MM.1S (cell line): ENCODE data around the gene ITPA.

Source experiments
- DNase-seq: peaks from one replicate; pipeline ENCODE4 v3.0.0-alpha.2; 2015
- H2AFZ ChIP-seq: fragments of 300-600 bp; sonication (generic); 2 replicates; pipeline ENCODE4 v1.6.0; 2016; ENCODE audit warnings: antibody characterized with exemption, low read length
- H3F3A ChIP-seq: fragments of 300-600 bp; sonication (generic); 2 replicates; pipeline ENCODE4 v1.6.1; 2016; ENCODE audit warnings: mild to moderate bottlenecking, antibody characterized with exemption, low read length, moderate library complexity, mixed read lengths; ENCODE audit not compliant: insufficient read depth
- H3K27ac ChIP-seq: fragments of 300-600 bp; sonication (generic); 2 replicates; pipeline ENCODE4 v1.5.1; 2016; ENCODE audit warnings: mild to moderate bottlenecking, low read length
- H3K27me3 ChIP-seq: fragments of 300-600 bp; sonication (generic); replicated peaks from 2 replicates; pipeline ENCODE4 v1.6.0; 2016; ENCODE audit warnings: low read length; ENCODE audit not compliant: insufficient read depth
- H3K36me3 ChIP-seq: fragments of 300-600 bp; sonication (generic); replicated peaks from 2 replicates; pipeline ENCODE4 v1.6.1; 2016; ENCODE audit warnings: mild to moderate bottlenecking, low read length, mixed read lengths; ENCODE audit not compliant: insufficient read depth
- H3K4me1 ChIP-seq: fragments of 300-600 bp; sonication (generic); 2 replicates; pipeline ENCODE4 v1.6.1; 2016; ENCODE audit warnings: low read length, mixed read lengths
- H3K4me2 ChIP-seq: fragments of 300-600 bp; sonication (generic); 2 replicates; pipeline ENCODE4 v1.6.0; 2016; ENCODE audit warnings: low read depth, low read length
- H3K4me3 ChIP-seq: fragments of 300-600 bp; sonication (generic); 2 replicates; pipeline ENCODE4 v1.5.1; 2016; ENCODE audit warnings: low read length, mixed read lengths
- H3K79me2 ChIP-seq: fragments of 300-600 bp; sonication (generic); 2 replicates; pipeline ENCODE4 v1.6.1; 2016; ENCODE audit warnings: mixed run types, low read length, mixed read lengths
- H3K9ac ChIP-seq: fragments of 300-600 bp; sonication (generic); 2 replicates; pipeline ENCODE4 v1.6.1; 2016; ENCODE audit warnings: low read length, mixed read lengths
- H3K9me2 ChIP-seq: fragments of 300-600 bp; sonication (generic); replicated peaks from 2 replicates; pipeline ENCODE4 v1.6.1; 2016; ENCODE audit warnings: mild to moderate bottlenecking, low read length, mixed read lengths; ENCODE audit not compliant: insufficient read depth
- H3K9me3 ChIP-seq: fragments of 300-600 bp; sonication (generic); replicated peaks from 2 replicates; pipeline ENCODE4 v1.6.1; 2016; ENCODE audit warnings: mild to moderate bottlenecking, low read length, mixed read lengths; ENCODE audit not compliant: insufficient read depth
- H4K20me1 ChIP-seq: fragments of 300-600 bp; sonication (generic); 2 replicates; pipeline ENCODE4 v1.6.1; 2016; ENCODE audit warnings: mild to moderate bottlenecking, low read length, moderate library complexity, mixed read lengths; ENCODE audit not compliant: insufficient read depth
- EZH2 ChIP-seq: fragments of 300-600 bp; sonication (generic); optimal IDR thresholded peaks from 2 replicates; pipeline ENCODE3; 2017; ENCODE audit warnings: low read depth, mild to moderate bottlenecking, antibody characterized with exemption, low read length, mixed read lengths
- EZH2phosphoT487 ChIP-seq: fragments of 300-600 bp; sonication (generic); IDR thresholded peaks from 2 replicates; pipeline ENCODE4 v1.6.1; 2018; ENCODE audit warnings: antibody characterized with exemption, low read length
- TF ChIP-seq, protein P1 (sequence below): fragments of 300-600 bp; sonication (generic); IDR thresholded peaks from 2 replicates; pipeline ENCODE4 v1.5.1; 2016; ENCODE audit warnings: antibody characterized with exemption, low read length, mixed read lengths

ITPA gene

DNA sequence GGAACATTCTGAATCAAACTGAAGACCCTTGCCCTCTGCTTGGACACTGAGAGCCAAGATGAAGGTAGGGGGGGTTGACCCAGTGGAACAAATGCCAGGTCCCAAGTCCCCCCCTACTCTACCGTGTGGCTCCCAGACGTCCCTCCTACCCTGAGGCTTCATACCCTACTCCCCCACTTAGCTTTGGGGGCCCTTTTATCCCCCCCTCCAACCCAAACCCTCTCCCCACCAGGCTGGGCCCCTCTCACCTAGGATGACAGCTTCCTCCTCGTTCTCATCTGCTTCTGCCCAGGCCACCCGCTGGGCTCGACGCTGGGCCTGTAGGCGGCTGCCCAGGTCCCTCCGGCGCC, 6.4 kb upstream of the ITPA start:
- Histone ChIP-seq H3F3A (no peaks in the 10 kb centered on the region), H3K4me1 (0 out of 2 replicates have a peak, but pooled peaks cover 6% of the 10 kb centered on the region), H2AFZ (0 out of 2 replicates have a peak overlapping the region, but pooled peaks have one; percentile 85), H3K9me2 (no peaks in the 10 kb centered on the region), H3K27me3 (no peaks in the 10 kb centered on the region), H3K79me2 (peaks cover 26% of the 10 kb centered on the region), H3K9ac (peak overlapping the region; percentile 93), H3K27ac (no peak overlapping the region), H3K4me2 (peak overlapping the region; percentile 98), H4K20me1 (no peaks in the 10 kb centered on the region), H3K9me3 (no peaks in the 10 kb centered on the region), H3K4me3 (peak overlapping the region; percentile 95), H3K36me3 (peaks cover 2% of the 10 kb centered on the region; the same call in 1 of the 2 replicates)
- DNase-seq, result no peak
- no peak for TF ChIP-seq EZH2
- TF ChIP-seq, protein P1, sequence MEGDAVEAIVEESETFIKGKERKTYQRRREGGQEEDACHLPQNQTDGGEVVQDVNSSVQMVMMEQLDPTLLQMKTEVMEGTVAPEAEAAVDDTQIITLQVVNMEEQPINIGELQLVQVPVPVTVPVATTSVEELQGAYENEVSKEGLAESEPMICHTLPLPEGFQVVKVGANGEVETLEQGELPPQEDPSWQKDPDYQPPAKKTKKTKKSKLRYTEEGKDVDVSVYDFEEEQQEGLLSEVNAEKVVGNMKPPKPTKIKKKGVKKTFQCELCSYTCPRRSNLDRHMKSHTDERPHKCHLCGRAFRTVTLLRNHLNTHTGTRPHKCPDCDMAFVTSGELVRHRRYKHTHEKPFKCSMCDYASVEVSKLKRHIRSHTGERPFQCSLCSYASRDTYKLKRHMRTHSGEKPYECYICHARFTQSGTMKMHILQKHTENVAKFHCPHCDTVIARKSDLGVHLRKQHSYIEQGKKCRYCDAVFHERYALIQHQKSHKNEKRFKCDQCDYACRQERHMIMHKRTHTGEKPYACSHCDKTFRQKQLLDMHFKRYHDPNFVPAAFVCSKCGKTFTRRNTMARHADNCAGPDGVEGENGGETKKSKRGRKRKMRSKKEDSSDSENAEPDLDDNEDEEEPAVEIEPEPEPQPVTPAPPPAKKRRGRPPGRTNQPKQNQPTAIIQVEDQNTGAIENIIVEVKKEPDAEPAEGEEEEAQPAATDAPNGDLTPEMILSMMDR, result no peak
- TF ChIP-seq EZH2phosphoT487, result no peak

DNA sequence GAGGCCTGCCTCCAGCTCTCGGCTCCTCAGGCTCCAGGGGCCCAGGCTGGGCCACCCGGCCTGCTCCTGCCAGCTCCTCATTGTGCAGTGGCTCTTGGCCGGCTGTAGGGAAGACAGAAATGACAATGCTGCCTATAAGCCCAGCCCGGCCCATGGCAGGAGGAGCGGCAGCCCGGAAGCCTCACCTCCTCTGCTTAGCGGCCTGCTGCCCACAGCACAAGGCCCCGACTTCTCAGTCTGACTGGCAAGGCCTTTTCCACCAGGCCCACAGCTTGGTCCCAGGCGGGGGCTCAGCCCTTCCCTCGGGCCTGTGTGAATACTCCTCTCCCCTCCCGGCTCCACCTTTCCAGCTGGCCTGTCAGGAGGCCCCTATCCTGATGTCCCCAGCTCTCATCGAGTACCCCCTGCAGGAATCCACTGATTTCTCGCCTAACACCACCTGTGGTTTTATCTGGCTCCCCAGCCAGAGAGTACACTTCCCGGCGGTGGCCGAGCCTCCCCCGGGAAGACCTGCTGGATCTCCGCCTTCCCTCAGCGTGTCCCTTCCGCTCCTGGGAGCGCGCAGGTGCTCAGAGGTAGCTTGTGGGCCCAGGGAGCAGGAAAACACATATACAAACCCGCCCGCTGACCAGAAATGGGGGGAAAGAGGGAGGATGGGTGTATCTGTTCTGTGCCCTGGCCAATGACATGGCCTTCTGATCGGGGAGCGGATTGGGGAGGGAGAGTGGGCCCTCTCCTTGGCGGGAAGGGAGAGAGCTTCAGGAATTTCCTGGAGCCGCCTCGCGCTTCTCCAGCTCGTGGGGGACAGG, 5.8 kb upstream of the ITPA start:
- no peaks in the 10 kb centered on the region for H4K20me1 ChIP-seq
- H3K4me2 ChIP-seq, result peak overlapping the region; percentile 98
- no peaks in the 10 kb centered on the region for H3K27me3 ChIP-seq
- H3K4me3 ChIP-seq, result peak overlapping the region; percentile 95
- H3K27ac ChIP-seq, result peak overlapping the region; percentile 69; the same call in 1 of the 2 replicates
- H2AFZ ChIP-seq, result peak overlapping the region; percentile 85
- 0 out of 2 replicates have a peak, but pooled peaks cover 6% of the 10 kb centered on the region for H3K4me1 ChIP-seq
- H3K9me2 ChIP-seq, result no peaks in the 10 kb centered on the region
- DNase-seq, result peak; percentile 23
- peaks cover 2% of the 10 kb centered on the region; the same call in 1 of the 2 replicates for H3K36me3 ChIP-seq
- TF ChIP-seq EZH2, result no peak
- TF ChIP-seq EZH2phosphoT487, result no peak
- TF ChIP-seq, protein P1, result no peak
- H3F3A ChIP-seq, result no peaks in the 10 kb centered on the region
- peaks cover 26% of the 10 kb centered on the region for H3K79me2 ChIP-seq
- H3K9ac ChIP-seq, result peak overlapping the region; percentile 93
- no peaks in the 10 kb centered on the region for H3K9me3 ChIP-seq

DNA sequence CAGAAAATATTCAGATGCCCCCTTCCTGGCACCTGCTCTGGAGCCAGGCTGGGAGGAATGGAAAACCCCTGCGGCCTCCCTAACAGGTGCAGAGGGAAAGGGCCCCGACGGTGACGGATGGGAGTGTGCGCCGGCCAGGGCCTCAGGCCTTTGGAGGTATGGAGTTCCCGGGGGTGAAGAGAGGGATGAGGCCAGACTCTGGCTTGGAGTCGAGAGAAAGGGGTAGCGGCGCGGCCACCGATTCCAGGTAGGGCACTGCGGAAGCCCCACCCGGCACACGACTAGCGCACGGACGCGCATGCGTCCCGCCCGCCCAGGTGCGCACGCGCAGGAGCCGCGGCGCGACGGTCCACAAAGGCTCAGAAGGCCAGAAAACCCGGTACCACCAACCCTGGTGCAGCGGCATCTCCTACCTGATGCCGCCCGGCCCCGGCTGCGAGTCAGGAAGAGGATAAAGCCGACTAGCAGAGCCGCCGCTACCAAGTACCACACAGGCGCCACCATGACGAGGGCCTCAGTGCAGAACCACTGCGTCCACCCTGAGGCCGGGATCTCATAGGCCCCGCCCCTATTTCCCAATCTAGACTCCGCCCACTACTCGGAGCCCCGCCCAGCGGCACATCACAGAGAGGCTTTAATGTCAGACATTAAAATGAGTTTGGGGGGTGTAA, 5.0 kb upstream of the ITPA start, which contains the start of gene DDRGK1:
Gene DDRGK1, minus strand, starts transcription at position 559 of the 671 bp plus-strand sequence. Its CDS starts 55 bp downstream, at position 504.
- 0 out of 2 replicates have a peak, but pooled peaks cover 6% of the 10 kb centered on the region for H3K4me1 ChIP-seq
- TF ChIP-seq EZH2phosphoT487 (no peak), EZH2 (no peak)
- TF ChIP-seq, protein P1, result no peak

More for the DNA sequence above, 5.0 kb upstream of the ITPA start, which contains the start of gene DDRGK1:
- Histone ChIP-seq H3F3A (no peaks in the 10 kb centered on the region), H3K9me3 (no peaks in the 10 kb centered on the region), H3K4me3 (peak within 1 kb of the TSS; percentile 95), H3K9me2 (no peaks in the 10 kb centered on the region), H3K27me3 (no peaks in the 10 kb centered on the region), H2AFZ (peak within 1 kb of the TSS; percentile 85), H3K79me2 (peaks cover 26% of the 10 kb centered on the region), H3K27ac (peak within 1 kb of the TSS; percentile 69; the same call in 1 of the 2 replicates), H3K9ac (peak within 1 kb of the TSS; percentile 93), H3K4me2 (peak within 1 kb of the TSS; percentile 98), H4K20me1 (no peaks in the 10 kb centered on the region), H3K36me3 (peaks cover 1% of the 10 kb centered on the region; the same call in 1 of the 2 replicates)
- DNase-seq, result peak; percentile 87
